Measurements from ENCODE around the gene KYNU.
"Not testable (repeated sequence)": the region's sequence is repeated elsewhere in the genome, so short reads cannot be mapped to it uniquely, and the experiment has no call there.

Gene KYNU

DNA sequence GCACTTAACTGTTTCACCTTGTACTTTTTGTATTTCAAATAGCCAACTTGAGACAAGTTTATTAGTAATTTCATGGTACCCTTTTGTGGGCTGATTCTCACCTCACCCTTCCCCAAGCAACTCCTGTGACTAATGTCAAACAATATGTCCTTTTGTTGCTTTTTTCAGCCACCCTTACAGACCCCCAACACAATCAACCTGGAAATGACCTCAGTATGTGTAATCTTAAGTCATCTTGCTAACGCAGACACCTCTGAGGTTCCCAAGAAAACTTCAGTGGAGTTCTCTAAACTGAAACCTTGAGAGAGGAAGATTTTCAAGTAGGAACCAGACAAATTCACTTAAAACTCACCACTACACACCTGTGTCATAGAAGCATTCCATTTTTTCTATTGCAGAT, 69.5 kb downstream of the KYNU start:
- Histone ChIP-seq H3K36me3 (no peaks in the 10 kb centered on the region), H3K27me3 (no peaks in the 10 kb centered on the region), H3K4me3 (ENCODE audit: low read depth, low read length) (no peak overlapping the region), H3K9me3 (no peaks in the 10 kb centered on the region), H3K4me1 (no peaks in the 10 kb centered on the region)
- DNase-seq = no peak
- TF ChIP-seq, protein P1, sequence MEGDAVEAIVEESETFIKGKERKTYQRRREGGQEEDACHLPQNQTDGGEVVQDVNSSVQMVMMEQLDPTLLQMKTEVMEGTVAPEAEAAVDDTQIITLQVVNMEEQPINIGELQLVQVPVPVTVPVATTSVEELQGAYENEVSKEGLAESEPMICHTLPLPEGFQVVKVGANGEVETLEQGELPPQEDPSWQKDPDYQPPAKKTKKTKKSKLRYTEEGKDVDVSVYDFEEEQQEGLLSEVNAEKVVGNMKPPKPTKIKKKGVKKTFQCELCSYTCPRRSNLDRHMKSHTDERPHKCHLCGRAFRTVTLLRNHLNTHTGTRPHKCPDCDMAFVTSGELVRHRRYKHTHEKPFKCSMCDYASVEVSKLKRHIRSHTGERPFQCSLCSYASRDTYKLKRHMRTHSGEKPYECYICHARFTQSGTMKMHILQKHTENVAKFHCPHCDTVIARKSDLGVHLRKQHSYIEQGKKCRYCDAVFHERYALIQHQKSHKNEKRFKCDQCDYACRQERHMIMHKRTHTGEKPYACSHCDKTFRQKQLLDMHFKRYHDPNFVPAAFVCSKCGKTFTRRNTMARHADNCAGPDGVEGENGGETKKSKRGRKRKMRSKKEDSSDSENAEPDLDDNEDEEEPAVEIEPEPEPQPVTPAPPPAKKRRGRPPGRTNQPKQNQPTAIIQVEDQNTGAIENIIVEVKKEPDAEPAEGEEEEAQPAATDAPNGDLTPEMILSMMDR (IDR thresholded peaks at IDR 0.05; ENCODE audit: low read depth, low read length) = no peak

DNA sequence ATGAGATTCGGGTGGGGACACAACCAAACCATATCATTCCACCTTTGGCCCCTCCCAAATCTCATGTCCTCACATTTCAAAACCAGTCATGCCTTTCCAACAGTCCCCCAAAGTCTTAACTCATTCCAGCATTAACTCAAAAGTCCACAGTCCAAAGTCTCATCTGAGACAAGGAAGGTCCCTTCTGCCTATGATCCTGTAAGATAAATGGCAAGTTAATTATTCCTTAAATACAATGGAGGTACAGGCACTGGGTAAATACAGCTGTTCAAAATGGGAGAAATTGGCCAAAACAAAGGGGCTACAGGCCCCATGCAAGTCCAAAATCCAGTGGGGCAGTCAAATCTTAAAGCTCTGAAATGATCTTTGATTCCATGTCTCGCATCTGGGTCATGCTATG, 71.3 kb downstream of the KYNU start:
- not testable (repeated sequence) for H3K27me3 ChIP-seq; H3K4me3 ChIP-seq (ENCODE audit: low read depth, low read length); DNase-seq; H3K36me3 ChIP-seq; H3K4me1 ChIP-seq; H3K9me3 ChIP-seq

DNA sequence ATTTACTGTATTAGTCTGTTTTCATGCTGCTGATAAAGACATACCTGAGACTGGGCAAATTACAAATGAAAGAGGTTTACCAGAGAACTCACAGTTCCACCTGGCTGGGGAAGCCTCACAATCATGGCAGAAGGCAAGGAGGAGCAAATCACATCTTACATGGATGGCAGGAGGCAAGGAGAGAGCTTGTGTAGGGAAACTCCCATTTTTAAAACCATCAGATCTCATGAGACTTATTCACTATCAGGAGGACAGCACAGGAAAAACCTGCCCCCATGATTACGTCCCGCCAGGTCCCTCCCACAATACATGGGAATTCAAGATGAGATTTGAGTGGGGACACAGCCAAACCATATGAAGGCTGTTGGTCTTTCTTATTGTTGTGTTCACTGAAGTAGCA, 72.9 kb downstream of the KYNU start:
- not testable (repeated sequence) for H3K9me3 ChIP-seq; H3K4me3 ChIP-seq (ENCODE audit: low read depth, low read length); H3K27me3 ChIP-seq; H3K4me1 ChIP-seq; DNase-seq; H3K36me3 ChIP-seq

DNA sequence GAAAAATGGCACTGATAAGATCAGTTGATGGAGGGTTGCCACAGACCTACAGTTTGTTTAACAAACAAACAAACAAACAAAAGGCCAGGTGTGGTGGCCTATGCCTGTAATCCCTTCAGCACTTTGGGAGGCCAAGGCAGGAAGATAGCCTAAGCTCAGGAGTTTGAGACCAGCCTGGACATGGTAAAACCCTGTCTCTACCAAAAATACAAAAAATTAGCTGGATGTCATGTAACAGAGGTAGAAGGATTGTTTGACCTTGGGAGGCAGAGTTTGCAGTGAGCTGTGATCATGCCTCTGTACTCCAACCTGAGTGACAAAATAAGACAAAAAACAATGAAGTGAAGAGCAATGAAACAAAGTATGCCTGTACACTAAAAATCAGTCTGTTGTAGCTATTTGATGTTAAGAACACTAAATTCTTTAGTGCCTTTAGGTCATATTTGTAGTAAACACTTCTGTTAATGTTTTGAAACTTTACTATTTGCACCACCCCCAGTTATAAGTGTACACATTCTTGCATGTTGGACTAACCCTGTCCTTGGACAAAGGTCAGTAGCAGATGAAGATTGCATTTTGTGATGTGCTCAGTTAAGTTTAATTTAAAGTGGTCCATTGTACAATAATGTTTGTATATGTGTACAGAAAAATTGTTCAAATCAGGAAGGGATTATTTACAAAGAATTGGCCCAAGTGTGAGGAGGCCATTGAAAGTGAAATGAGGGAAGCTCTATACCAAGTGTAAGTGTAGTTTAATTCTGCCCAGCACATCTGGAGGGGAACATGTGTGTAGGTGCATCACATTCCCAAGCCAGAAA, 73.9 kb downstream of the KYNU start:
- Histone ChIP-seq H3K36me3 (no peaks in the 10 kb centered on the region), H3K4me3 (ENCODE audit: low read depth, low read length) (no peak overlapping the region), H3K4me1 (no peaks in the 10 kb centered on the region), H3K27me3 (no peaks in the 10 kb centered on the region), H3K9me3 (no peaks in the 10 kb centered on the region)
- DNase-seq = no peak
- TF ChIP-seq, protein P1 (IDR thresholded peaks at IDR 0.05; ENCODE audit: low read depth, low read length) = no peak

DNA sequence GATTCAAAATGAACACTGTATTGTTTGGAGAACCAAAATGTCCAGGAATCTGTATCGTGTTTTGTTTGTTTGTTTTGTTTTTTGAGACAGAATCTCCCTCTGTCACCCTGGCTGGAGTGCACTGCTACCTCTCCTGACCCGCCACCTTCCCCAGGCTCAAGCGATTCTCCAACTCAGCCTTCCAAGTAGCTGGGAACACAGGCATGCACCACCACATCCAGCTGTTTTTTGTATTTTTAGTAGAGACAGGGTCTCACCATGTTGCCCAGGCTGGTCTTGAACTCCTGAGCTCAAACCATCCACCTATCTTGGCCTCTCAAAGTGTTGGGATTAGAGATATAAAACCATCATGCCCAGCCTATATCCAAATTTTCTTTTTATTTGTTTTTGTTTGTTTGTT, 74.6 kb downstream of the KYNU start:
- Histone ChIP-seq H3K9me3 (no peaks in the 10 kb centered on the region), H3K4me3 (ENCODE audit: low read depth, low read length) (no peak overlapping the region), H3K27me3 (no peaks in the 10 kb centered on the region), H3K4me1 (no peaks in the 10 kb centered on the region), H3K36me3 (no peaks in the 10 kb centered on the region)
- DNase-seq = no peak
- TF ChIP-seq, protein P1 (IDR thresholded peaks at IDR 0.05; ENCODE audit: low read depth, low read length) = no peak

DNA sequence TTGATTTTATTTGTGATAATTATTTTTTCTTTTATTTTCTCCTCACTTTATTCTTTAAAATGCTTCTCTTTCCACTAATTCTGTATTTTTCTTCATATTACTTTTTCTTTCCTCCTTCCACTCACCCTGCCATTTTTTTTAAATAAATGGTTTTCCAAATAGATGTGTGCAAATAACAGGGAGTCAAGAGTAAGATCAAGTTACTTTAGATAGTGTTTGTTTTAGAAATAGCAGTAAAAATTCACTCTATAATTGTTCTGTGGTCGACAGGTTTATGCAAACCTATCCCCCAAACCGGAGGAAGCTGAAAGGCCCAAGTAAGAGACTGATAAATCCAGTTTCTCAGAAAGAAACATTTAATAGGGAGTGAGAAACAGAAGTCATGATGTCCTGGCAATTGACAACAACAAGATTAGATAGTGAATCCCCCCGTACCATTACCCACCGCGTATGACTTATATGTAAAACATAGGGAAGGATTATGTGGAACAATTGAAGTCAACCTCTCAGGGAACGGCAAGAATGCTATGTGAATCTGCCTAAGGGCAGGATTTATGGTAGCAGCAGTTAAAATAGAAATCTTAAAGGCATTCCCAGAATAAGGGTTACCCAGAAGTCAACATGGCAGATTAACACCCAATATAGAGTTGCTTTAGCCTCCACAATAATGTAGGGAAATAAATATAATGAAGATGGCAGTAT, 75.5 kb downstream of the KYNU start:
- Histone ChIP-seq H3K9me3 (no peaks in the 10 kb centered on the region), H3K36me3 (no peaks in the 10 kb centered on the region), H3K27me3 (no peaks in the 10 kb centered on the region), H3K4me1 (no peaks in the 10 kb centered on the region), H3K4me3 (ENCODE audit: low read depth, low read length) (no peak overlapping the region)
- TF ChIP-seq, protein P1 (IDR thresholded peaks at IDR 0.05; ENCODE audit: low read depth, low read length) = no peak
- DNase-seq = no peak

DNA sequence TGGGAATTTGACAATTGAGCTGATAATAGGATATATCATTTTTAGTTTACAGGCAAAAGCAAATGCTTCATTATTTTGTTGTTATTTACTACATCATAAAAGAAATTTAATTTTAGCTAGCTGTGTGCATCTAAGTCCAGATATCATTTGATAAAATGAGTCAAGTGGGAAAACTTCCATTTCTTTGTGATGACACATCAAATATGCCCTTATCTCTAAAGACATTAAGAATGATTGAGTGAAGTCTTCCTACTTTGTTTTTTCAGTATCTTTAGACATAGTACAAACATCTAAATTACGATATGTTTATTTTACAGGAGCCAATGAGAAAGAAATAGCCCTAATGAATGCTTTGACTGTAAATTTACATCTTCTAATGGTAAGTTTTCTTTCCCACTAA, 77.0 kb downstream of the KYNU start:
- TF ChIP-seq, protein P1 (IDR thresholded peaks at IDR 0.05; ENCODE audit: low read depth, low read length) = no peak
- Histone ChIP-seq H3K27me3 (no peaks in the 10 kb centered on the region), H3K36me3 (no peaks in the 10 kb centered on the region), H3K4me1 (no peaks in the 10 kb centered on the region), H3K9me3 (no peaks in the 10 kb centered on the region), H3K4me3 (ENCODE audit: low read depth, low read length) (no peak overlapping the region)
- DNase-seq = no peak

All from BE2C (cell line).